Measurements from ENCODE around the gene GSTO1. TPM values are rescaled to one million over a fixed set of nuclear protein-coding genes. Genes with fewer than 3 reads are reported as not detected.

Gene GSTO1
- total RNA-seq, 4 donors from 2014 or later = 86.1 to 129 (median 102) TPM

GRCh38 chr10:104255311-104255981 lies 754 bp downstream of the GSTO1 start:
- H3K4me3 ChIP-seq (replicated peaks in 1 of 3) = peak overlapping the region; percentile 41 to 90 (median 77)
- intact Hi-C loops (cut with DNase I) = no loop called here
- H3K27ac ChIP-seq = peak overlapping the region; percentile 92 to 98 (median 94)
- H3K9me3 ChIP-seq = no peaks in the 10 kb centered on the region
- 1 to 2% methylated on average over 10 of the region's 12 CpGs for WGBS, 2 donors
- peaks cover 20 to 50% of the 10 kb centered on the region in 2 donors for H3K4me1 ChIP-seq
- TF ChIP-seq POLR2A (IDR thresholded peaks at IDR 0.05) (no peak), CTCF (IDR thresholded peaks at IDR 0.05) (no peak)
- DNase-seq = peak in 1 of 2 donors; percentile 27
- peaks cover 0 to 2% of the 10 kb centered on the region in 2 donors for H3K36me3 ChIP-seq
- H3K27me3 ChIP-seq = no peaks in the 10 kb centered on the region

- Histone ChIP-seq H3K4me1 (peaks cover 25 to 58% of the 10 kb centered on the region in 2 donors), H3K27me3 (no peaks in the 10 kb centered on the region), H3K27ac (peak overlapping the region; percentile 92 to 98 (median 94)), H3K4me3 (replicated peaks in 1 of 3) (peak overlapping the region in 1 of 3 donors; percentile 77), H3K36me3 (peaks cover 0 to 5% of the 10 kb centered on the region in 2 donors), H3K9me3 (no peaks in the 10 kb centered on the region)
- 14 to 18% methylated on average over 1 of the region's 1 CpG for WGBS, 2 donors
- intact Hi-C loops (cut with DNase I) = no loop called here
- TF ChIP-seq POLR2A (IDR thresholded peaks at IDR 0.05) = no peak
- no peak for DNase-seq
Observed at GRCh38 chr10:104256335-104256961, 1.8 kb downstream of the GSTO1 start.

GRCh38 chr10:104257235-104257634 lies 2.5 kb downstream of the GSTO1 start:
- no peaks in the 10 kb centered on the region for H3K27me3 ChIP-seq
- H3K4me1 ChIP-seq = peaks cover 25 to 58% of the 10 kb centered on the region in 2 donors
- peak overlapping the region in 2 of 3 donors; percentile 0 to 26 for H3K27ac ChIP-seq
- intact Hi-C loops (cut with DNase I) = no loop called here
- peaks cover 7 to 11% of the 10 kb centered on the region in 2 donors for H3K36me3 ChIP-seq
- no peaks in the 10 kb centered on the region for H3K9me3 ChIP-seq
- no peak for DNase-seq
- 95 to 96% methylated on average over 5 of the region's 5 CpGs for WGBS, 2 donors
- no peak overlapping the region for H3K4me3 ChIP-seq (replicated peaks in 1 of 3)
- TF ChIP-seq POLR2A (IDR thresholded peaks at IDR 0.05) (no peak), CTCF (IDR thresholded peaks at IDR 0.05) (no peak)

GRCh38 chr10:104258209-104258608 lies 3.5 kb downstream of the GSTO1 start:
- Histone ChIP-seq H3K9me3 (no peaks in the 10 kb centered on the region), H3K4me1 (peaks cover 25 to 58% of the 10 kb centered on the region in 2 donors), H3K27ac (peak overlapping the region; percentile 18 to 74 (median 68)), H3K36me3 (peaks cover 13 to 17% of the 10 kb centered on the region in 2 donors), H3K4me3 (replicated peaks in 1 of 3) (no peak overlapping the region), H3K27me3 (no peaks in the 10 kb centered on the region)
- DNase-seq = no peak
- TF ChIP-seq CTCF (IDR thresholded peaks at IDR 0.05) (no peak), POLR2A (IDR thresholded peaks at IDR 0.05) (no peak)
- intact Hi-C loops (cut with DNase I) = no loop called here
- 72 to 75% methylated on average over 3 of the region's 3 CpGs for WGBS, 2 donors

- intact Hi-C loops (cut with DNase I) = no loop called here
- Histone ChIP-seq H3K36me3 (peaks cover 13 to 20% of the 10 kb centered on the region in 2 donors), H3K4me1 (peaks cover 25 to 51% of the 10 kb centered on the region in 2 donors), H3K27me3 (no peaks in the 10 kb centered on the region), H3K4me3 (replicated peaks in 1 of 3) (no peak overlapping the region), H3K9me3 (no peaks in the 10 kb centered on the region), H3K27ac (peak overlapping the region; percentile 68 to 74 (median 71))
- 42 to 49% methylated on average over 3 of the region's 3 CpGs for WGBS, 2 donors
- peak; percentile 47 to 53 for DNase-seq
- TF ChIP-seq POLR2A (IDR thresholded peaks at IDR 0.05) (peak in 1 of 2 donors; percentile 27), CTCF (IDR thresholded peaks at IDR 0.05) (no peak)
Observed at GRCh38 chr10:104259456-104259855, 4.8 kb downstream of the GSTO1 start.
